ENCODE measurements around the gene MOB3C.

The MOB3C gene

DNA sequence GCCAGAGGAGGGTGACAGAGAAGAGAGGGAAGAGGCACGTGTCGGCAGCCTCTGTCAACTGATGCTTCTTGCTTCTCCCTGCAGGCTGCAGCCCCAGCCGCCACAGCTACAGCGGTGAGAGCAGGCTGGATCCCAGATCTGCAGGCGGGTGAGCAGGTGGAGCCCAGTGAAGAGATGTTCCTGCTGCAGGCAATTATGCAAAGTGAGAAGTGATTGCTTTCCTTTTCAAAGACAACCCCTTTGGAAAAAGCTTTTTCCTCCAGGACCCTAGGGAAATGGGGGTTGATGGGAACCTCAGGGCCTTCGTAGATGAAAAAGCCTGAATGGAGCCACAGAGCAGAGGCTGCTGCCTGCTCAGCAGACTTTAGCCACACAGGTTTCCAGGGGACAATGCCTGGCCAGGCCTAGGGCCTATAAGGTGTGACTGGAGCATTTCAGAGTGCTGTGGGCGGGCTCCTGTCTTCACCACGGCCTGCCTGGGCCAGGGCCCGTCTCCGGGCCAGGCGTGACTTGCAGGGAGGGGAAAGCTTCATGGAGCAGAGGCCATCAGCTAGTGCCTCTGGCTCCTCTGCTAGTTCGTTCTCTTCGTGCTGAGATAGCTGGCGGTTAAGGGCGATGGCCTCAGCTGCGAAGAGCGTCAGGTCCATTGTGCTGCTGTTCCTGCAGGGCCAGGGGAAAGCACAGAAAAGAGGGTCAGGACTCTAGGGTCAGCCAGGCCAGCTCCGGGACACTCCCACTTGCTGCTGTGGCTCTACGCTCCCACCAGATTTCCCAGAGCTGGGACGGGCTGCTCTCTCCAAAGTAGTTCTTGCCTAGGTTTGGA is 58.3 kb downstream of the MOB3C start:
- DNase-seq (ENCODE audit: low read depth in 2 of 2) = no peak
- no peak overlapping the region for H3K4me3 ChIP-seq (replicated peaks in 1 of 2; ENCODE audit: low read depth in 2 of 2, low read length in 2 of 2)
- TF ChIP-seq, protein P1, sequence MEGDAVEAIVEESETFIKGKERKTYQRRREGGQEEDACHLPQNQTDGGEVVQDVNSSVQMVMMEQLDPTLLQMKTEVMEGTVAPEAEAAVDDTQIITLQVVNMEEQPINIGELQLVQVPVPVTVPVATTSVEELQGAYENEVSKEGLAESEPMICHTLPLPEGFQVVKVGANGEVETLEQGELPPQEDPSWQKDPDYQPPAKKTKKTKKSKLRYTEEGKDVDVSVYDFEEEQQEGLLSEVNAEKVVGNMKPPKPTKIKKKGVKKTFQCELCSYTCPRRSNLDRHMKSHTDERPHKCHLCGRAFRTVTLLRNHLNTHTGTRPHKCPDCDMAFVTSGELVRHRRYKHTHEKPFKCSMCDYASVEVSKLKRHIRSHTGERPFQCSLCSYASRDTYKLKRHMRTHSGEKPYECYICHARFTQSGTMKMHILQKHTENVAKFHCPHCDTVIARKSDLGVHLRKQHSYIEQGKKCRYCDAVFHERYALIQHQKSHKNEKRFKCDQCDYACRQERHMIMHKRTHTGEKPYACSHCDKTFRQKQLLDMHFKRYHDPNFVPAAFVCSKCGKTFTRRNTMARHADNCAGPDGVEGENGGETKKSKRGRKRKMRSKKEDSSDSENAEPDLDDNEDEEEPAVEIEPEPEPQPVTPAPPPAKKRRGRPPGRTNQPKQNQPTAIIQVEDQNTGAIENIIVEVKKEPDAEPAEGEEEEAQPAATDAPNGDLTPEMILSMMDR (IDR thresholded peaks at IDR 0.05; ENCODE audit: low read depth, low read length) = no peak

Data from cardiac fibroblast (primary cell).